ENCODE measurements around the gene LCN6. TPM values are rescaled to one million over a fixed set of nuclear protein-coding genes. Genes with fewer than 3 reads are reported as not detected.

LCN6 gene, protein sequence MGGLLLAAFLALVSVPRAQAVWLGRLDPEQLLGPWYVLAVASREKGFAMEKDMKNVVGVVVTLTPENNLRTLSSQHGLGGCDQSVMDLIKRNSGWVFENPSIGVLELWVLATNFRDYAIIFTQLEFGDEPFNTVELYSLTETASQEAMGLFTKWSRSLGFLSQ
- 0.33 TPM in 1 of 2 replicates, not detected in the other for total RNA-seq

DNA sequence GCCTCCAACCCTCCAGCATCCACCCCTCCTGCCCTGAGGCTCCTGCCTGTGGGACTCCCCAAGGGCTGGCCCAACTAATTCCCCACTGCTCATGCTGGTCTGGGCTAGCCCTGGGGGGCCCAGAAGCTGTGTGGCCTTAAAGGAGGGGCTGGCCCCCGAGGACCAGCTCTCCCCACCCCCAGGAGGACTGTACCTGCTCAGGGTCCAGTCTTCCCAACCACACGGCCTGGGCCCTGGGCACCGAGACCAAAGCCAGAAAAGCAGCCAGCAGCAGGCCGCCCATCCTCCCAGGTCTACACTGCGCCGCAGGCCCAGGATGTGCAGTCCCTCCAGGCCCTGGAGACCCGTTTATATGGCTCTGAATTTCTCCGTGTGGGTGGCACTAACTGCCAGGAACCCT is at the start of gene LCN6:
LCN6 (minus strand) TSS at position 325 of the 400 bp plus-strand sequence; CDS start at position 283, 42 bp downstream.

DNA sequence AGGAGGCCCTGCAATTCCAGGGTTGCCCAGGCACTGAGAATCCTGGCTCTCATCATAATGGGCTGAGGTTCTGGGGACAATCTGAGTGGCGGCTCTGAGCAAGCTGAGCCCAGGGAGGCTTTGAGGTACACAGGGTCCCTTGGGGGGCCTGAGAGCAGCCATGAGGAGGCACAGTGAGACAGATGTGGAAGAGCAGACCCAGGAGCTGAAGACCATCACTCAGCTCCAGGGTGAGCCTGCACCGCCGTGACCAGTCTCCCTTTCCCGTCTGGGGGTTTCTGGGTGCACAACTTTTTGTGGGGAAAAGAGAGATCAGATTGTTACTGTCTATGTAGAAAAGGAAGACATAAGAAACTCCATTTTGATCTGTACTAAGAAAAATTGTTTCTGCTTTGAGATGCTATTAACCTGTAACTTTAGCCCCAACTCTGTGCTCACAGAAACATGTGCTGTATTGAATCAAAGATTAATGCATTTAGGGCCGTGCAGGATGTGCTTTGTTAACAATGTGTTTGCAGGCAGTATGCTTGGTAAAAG is 48.0 kb upstream of the LCN6 start, which contains the start of gene CCDC183:
CCDC183 (plus strand) TSS at position 101 of the 537 bp plus-strand sequence; CDS start at position 161, 60 bp downstream.

DNA sequence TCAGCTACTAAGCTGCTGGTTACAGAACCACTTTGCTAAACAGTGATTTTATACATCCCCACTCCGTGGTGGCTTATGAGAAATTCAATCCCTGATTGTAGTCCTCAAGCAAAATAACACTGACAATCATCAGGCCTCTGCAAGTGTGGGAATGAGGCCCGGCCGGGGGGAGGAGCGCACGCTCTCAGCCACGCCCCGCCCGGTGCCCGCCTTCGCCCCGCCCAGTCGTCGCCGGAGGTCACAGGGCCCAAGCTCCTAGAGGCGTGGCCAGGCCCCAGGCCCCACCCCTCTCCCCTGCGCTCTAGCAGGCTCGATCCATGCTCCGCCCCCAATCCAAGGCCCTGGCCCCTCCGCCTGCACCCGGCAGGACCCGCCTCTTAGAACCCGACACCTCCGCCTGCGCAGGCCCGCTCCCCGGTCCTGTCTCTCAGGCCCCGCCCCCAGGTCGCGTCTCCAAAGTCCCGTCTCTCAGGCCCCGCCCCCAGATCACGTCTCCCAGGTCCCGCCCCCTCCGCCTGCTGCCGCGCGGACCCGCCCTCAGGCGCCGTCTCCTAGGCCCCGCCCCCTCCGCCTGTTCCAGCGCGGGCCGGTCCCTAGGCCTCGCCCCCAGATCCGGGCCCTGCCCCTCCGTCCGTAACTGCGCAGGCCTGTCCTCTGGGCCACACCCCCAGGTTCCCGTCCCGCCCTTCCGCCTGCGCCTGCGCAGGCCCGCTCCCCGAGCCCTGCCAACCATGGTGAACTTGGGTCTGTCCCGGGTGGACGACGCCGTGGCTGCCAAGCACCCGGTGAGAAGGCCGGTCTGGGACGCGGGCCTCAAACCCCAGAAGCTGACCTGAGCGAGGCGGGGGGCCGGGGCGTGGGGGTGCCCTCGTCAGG is 42.6 kb upstream of the LCN6 start, which contains the start of gene TMEM141:
TMEM141 (plus strand) TSS at position 705 of the 876 bp plus-strand sequence; CDS start at position 732, 27 bp downstream.

DNA sequence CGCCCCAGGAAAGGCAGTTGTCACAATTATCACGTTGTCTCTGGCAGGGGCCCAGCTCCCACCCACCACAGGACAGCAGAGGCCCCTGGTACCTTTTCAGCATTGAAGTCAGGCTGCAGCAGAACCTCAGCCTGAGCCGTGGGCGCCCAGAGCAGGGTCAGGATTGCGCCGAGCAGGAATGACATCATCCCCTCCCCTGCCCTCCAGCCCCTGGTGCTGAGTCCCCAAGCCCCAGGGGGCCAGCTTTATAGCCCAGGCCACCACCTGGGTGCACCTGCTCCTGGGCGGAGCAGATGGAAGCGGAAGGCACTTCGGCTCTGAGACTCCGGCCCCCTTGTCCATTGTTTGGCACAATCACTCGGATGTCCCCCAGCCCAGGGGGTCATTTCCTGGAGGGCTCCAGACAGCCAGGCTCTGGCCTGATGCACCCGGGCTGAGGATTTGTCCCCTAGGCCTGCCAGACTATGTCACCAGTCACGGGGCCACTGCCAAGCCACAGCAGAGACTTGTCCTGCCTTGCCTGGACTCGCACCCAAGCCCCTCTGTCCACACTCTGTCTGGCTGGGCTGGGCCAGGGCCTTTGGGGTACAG is 16.1 kb upstream of the LCN6 start, which contains the start of gene LCN15:
LCN15 (minus strand) TSS at position 218 of the 591 bp plus-strand sequence; CDS start at position 188, 30 bp downstream.

DNA sequence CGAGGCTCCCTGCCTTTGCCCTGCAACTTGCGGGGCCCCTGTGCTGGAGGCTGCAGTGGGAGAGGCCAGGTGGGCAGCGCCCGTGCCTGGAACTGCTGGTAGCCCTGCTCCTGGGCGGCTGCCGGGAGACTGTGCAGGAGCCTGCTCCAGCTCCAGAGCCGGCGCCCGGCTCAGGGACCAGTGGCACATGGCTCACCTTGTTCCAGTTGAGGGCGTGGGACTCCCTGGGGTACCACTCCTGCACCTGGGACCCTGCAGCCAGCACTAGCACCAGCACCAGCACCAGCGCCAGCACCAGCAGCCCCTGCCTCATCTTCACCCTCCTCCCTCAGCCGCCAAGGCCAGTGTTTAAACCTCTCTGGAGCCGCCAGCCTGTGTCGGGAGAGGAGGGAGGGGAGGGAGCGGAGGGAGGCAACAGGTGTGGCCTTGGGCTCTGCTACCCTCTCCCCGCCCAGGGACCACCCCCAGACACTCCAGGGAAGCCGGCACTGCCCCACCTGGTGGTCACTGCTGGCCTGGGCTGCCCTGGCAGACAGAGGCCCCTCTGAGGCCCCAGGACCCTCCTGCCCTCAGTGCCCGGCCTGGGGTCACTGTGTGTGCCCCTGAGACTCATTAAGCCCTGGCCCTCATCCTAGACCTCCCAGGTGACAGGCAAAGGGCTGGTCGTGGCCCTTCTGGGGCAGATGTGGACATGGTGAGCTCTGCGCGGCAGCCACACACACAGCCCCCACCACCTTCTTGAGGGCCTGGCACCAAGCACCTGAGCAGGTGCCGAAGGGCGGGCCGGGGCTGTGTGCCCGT is 5.5 kb downstream of the LCN6 start, which contains the start of gene LCN10:
LCN10 (minus strand) TSS at position 350 of the 801 bp plus-strand sequence; CDS start at position 313, 37 bp downstream.

DNA sequence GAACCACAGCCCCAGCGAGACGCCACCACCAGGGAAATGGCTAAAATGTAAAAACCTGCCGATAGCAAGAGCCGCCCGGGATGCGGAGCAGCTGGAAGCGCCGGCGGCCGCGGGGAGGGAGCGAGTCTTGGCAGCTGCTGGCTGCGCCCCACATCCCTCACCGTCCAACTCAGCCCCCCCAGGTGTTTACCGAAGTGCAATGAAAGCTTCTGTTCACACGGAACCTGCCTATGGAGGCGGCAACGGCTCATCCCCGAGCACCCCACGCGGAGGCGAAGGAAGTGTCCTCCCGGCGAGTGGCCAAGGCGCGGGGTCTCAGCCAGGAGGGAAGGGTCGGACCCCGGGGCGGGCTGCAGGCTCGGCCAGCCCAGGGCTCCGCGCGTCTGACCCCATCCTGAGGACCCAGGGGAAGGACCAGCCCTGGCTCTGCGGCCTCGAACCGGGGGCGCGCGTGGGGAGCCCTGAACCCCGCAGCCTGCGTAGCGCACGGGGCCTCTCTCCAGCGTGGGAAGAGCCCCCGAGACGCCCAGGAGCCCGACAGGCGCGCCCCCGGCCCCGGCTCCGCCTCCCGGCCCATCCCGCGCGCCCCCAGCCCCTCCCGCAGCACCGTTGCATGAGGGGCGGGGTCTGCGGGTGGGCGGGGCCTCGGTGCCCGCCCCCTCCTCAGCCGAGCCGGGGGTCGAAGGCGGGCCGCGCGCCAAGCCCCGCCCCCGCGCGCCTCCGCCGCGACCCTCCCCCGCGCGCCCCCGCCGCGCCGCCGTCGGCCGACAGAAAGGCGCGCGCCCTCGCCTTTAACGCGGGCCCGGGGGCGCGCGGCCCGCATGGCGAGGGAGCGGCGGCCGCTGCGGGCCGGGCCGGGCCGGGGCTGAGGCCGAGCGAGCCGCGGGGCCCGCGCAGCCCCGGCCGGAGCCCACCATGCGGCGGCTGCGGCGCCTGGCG is 36.3 kb downstream of the LCN6 start, which contains the start of gene DIPK1B:
DIPK1B (plus strand) TSS at position 822 of the 939 bp plus-strand sequence; CDS start at position 916, 94 bp downstream.

Small RNA genes within 50 kb of the gene (small RNA-seq; reads per million reads assigned to genes)
- gene ATP6V1G1P3: not detected
- not detected for gene MIR6722

Other genes starting within 250 kb of the LCN6 start
- gene NOTCH1, start 202.5 kb downstream of the LCN6 start, total RNA-seq: 128 and 200 TPM in 2 replicates
- gene EGFL7, start 85.6 kb downstream of the LCN6 start, total RNA-seq: 566 and 825 TPM in 2 replicates
- 61.9 and 73.2 TPM in 2 replicates for gene AGPAT2, start 61.1 kb downstream of the LCN6 start, total RNA-seq
- 182 and 234 TPM in 2 replicates for gene DIPK1B, start 36.0 kb downstream of the LCN6 start, total RNA-seq
- gene LCN10, start 5.6 kb downstream of the LCN6 start, total RNA-seq: not detected in 2 replicates
- gene LCN8, start 9.7 kb upstream of the LCN6 start, total RNA-seq: not detected in 2 replicates
- not detected in 2 replicates for gene LCN15, start 16.0 kb upstream of the LCN6 start, total RNA-seq
- gene TMEM141, start 42.8 kb upstream of the LCN6 start, total RNA-seq: 51.0 and 63.0 TPM in 2 replicates
- gene CCDC183, start 47.8 kb upstream of the LCN6 start, total RNA-seq: 0.19 and 0.65 TPM in 2 replicates
- gene RABL6, start 59.4 kb upstream of the LCN6 start, total RNA-seq: 94.1 and 98.4 TPM in 2 replicates
- gene AJM1, start 94.0 kb upstream of the LCN6 start, total RNA-seq: 0.65 and 0.67 TPM in 2 replicates
- gene PHPT1, start 100.9 kb upstream of the LCN6 start, total RNA-seq: 77.7 and 106 TPM in 2 replicates
- gene MAMDC4, start 103.8 kb upstream of the LCN6 start, total RNA-seq: 0.98 and 1.4 TPM in 2 replicates
- gene EDF1, start 117.8 kb upstream of the LCN6 start, total RNA-seq: 253 and 286 TPM in 2 replicates
- gene TRAF2, start 138.0 kb upstream of the LCN6 start, total RNA-seq: 11.8 and 13.9 TPM in 2 replicates
- gene FBXW5, start 196.2 kb upstream of the LCN6 start, total RNA-seq: 180 and 181 TPM in 2 replicates
- 0.33 and 0.76 TPM in 2 replicates for gene C8G, start 196.7 kb upstream of the LCN6 start, total RNA-seq
- 0.29 TPM in 1 of 2 replicates, not detected in the other for gene LCN12, start 203.7 kb upstream of the LCN6 start, total RNA-seq
- gene PTGDS, start 229.0 kb upstream of the LCN6 start, total RNA-seq: not detected in 2 replicates
- not detected in 2 replicates for gene LCNL1, start 234.5 kb upstream of the LCN6 start, total RNA-seq
- gene PAXX, start 243.9 kb upstream of the LCN6 start, total RNA-seq: 14.6 and 19.6 TPM in 2 replicates
- gene CLIC3, start 248.0 kb upstream of the LCN6 start, total RNA-seq: 0.29 and 0.33 TPM in 2 replicates

Measured in vein endothelial cell (primary cell).